ENCODE data around the gene RBM28.

The RBM28 gene

GRCh38 chr7:128343554-128344430 lies at the start of gene RBM28:
Gene RBM28, minus strand, starts transcription at chr7:128343908. Its CDS starts 115 bp downstream, at chr7:128343793.
- peak; percentile 91 for DNase-seq

GRCh38 chr7:128392446-128393327 lies 49.0 kb upstream of the RBM28 start:
- DNase-seq, result no peak

- no peak for DNase-seq
Measured at GRCh38 chr7:128391805-128392204, 48.1 kb upstream of the RBM28 start.

- DNase-seq, result no peak
Measured at GRCh38 chr7:128390871-128391565, 47.3 kb upstream of the RBM28 start.

GRCh38 chr7:128389618-128390329 lies 46.1 kb upstream of the RBM28 start:
- DNase-seq, result no peak

GRCh38 chr7:128389085-128389617 lies 45.4 kb upstream of the RBM28 start:
- DNase-seq, result no peak

GRCh38 chr7:128388145-128388485 lies 44.4 kb upstream of the RBM28 start:
- no peak for DNase-seq

- DNase-seq, result peak; percentile 66
Measured at GRCh38 chr7:128387216-128388144, 43.8 kb upstream of the RBM28 start.

GRCh38 chr7:128385988-128386925 lies 42.5 kb upstream of the RBM28 start:
- DNase-seq, result no peak

GRCh38 chr7:128384726-128385125 lies 41.0 kb upstream of the RBM28 start:
- no peak for DNase-seq

- DNase-seq, result no peak
Measured at GRCh38 chr7:128383776-128384175, 40.1 kb upstream of the RBM28 start.

GRCh38 chr7:128381161-128381821 lies 37.6 kb upstream of the RBM28 start:
- DNase-seq, result no peak

- no peak for DNase-seq
Measured at GRCh38 chr7:128380483-128381106, 36.9 kb upstream of the RBM28 start.

GRCh38 chr7:128379900-128380479 lies 36.3 kb upstream of the RBM28 start:
- no peak for DNase-seq

- no peak for DNase-seq
Measured at GRCh38 chr7:128378637-128379036, 34.9 kb upstream of the RBM28 start.

GRCh38 chr7:128376077-128376476 lies 32.4 kb upstream of the RBM28 start:
- no peak for DNase-seq

GRCh38 chr7:128374041-128374440 lies 30.3 kb upstream of the RBM28 start:
- no peak for DNase-seq

- DNase-seq, result no peak
Measured at GRCh38 chr7:128373606-128374005, 29.9 kb upstream of the RBM28 start.

- no peak for DNase-seq
Measured at GRCh38 chr7:128370491-128370890, 26.8 kb upstream of the RBM28 start.

Measured in NCI-H1092 treated with DMSO at 0.1 percent for 48 hours (cell line).